Measurements from ENCODE around the gene JAKMIP2.

DNA sequence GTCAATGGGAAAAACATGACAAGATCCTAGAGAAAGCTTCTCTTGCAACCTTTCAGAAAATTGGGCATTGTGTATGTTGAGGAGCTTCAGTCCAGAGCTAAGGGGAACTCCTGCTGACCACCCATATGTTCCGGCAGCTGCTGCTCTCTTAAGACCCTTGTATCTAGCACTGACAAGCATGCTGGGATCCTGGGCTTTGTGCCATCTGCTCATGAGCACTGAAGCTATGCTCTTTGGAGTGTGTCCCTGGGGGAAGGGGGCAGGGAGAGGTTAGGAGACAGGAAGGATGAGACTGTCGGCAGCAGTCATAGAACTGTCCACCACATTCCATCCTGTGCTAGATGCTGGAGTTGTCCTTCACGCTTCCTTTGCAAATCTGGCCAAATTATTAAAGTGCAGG, 109.3 kb downstream of the JAKMIP2 start:
- TF ChIP-seq, protein P1, sequence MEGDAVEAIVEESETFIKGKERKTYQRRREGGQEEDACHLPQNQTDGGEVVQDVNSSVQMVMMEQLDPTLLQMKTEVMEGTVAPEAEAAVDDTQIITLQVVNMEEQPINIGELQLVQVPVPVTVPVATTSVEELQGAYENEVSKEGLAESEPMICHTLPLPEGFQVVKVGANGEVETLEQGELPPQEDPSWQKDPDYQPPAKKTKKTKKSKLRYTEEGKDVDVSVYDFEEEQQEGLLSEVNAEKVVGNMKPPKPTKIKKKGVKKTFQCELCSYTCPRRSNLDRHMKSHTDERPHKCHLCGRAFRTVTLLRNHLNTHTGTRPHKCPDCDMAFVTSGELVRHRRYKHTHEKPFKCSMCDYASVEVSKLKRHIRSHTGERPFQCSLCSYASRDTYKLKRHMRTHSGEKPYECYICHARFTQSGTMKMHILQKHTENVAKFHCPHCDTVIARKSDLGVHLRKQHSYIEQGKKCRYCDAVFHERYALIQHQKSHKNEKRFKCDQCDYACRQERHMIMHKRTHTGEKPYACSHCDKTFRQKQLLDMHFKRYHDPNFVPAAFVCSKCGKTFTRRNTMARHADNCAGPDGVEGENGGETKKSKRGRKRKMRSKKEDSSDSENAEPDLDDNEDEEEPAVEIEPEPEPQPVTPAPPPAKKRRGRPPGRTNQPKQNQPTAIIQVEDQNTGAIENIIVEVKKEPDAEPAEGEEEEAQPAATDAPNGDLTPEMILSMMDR (IDR thresholded peaks at IDR 0.05) = no peak
- no peak for TF ChIP-seq POLR2A (IDR thresholded peaks at IDR 0.05)

All from Peyer's patch (tissue), 4 donors.